ENCODE data around the gene SF3B6. TPM values are rescaled to one million over a fixed set of nuclear protein-coding genes. Genes with fewer than 3 reads are reported as not detected.

SF3B6 gene
- polyA plus RNA-seq, 1 experiment, result 272 TPM

Small RNA genes lying within 50 kb of the gene (small RNA-seq; reads per million reads assigned to genes)
- gene RNU6-370P (ENCODE audit: insufficient read length, low read depth), result not detected

Other genes with a start within 250 kb of the SF3B6 start
- gene ATAD2B, start 149.2 kb downstream of the SF3B6 start, polyA plus RNA-seq (2011; rRNA removed), result 4.5 and 6.0 TPM in 2 replicates
- gene UBXN2A, start 135.9 kb downstream of the SF3B6 start, polyA plus RNA-seq (2011; rRNA removed), result 9.0 and 13.1 TPM in 2 replicates
- gene MFSD2B, start 66.2 kb downstream of the SF3B6 start, polyA plus RNA-seq (2011; rRNA removed), result 0.05 TPM in 1 of 2 replicates, not detected in the other
- 13.6 and 16.1 TPM in 2 replicates for gene WDCP, start 28.9 kb downstream of the SF3B6 start, polyA plus RNA-seq (2011; rRNA removed)
- gene FKBP1B, start 26.6 kb downstream of the SF3B6 start, polyA plus RNA-seq (2011; rRNA removed), result 19.4 and 19.7 TPM in 2 replicates
- 44.6 and 55.2 TPM in 2 replicates for gene TP53I3, start 8.5 kb upstream of the SF3B6 start, polyA plus RNA-seq (2011; rRNA removed)
- gene PFN4, start 47.0 kb upstream of the SF3B6 start, polyA plus RNA-seq (2011; rRNA removed), result 0.31 and 0.52 TPM in 2 replicates
- 4.1 and 7.6 TPM in 2 replicates for gene FAM228B, start 47.1 kb upstream of the SF3B6 start, polyA plus RNA-seq (2011; rRNA removed)
- gene FAM228A, start 98.7 kb upstream of the SF3B6 start, polyA plus RNA-seq (2011; rRNA removed), result 0.05 and 0.07 TPM in 2 replicates